Measurements from ENCODE around the gene CBS.
"Not testable (repeated sequence)": the region's sequence is repeated elsewhere in the genome, so short reads cannot be mapped to it uniquely, and the experiment has no call there.

Gene CBS

GRCh38 chr21:43069682-43070081 is 6.0 kb downstream of the CBS start:
- not testable (repeated sequence) for H3K27ac ChIP-seq, H3K4me3 ChIP-seq

DNA sequence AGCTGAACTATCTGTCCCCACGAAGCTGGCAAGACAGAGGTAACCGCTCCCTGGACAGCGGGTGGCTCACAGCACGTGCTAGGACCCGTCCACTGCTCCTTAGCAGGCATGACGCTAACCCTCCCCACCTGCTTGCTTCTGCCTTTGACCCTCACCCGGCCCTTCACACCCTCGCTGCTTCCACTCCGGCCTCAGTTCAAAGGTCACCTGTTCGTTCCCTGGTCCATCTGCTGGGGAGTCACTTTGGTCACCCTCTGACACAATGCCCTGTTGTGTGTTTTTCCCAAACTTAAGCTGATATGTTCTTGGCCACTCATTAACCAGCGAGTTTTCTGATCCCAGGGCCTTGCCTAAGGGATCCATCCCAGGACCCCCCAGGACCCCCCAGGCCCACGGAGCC is 7.6 kb downstream of the CBS start:
- not testable (repeated sequence) for H3K4me3 ChIP-seq, H3K27ac ChIP-seq

DNA sequence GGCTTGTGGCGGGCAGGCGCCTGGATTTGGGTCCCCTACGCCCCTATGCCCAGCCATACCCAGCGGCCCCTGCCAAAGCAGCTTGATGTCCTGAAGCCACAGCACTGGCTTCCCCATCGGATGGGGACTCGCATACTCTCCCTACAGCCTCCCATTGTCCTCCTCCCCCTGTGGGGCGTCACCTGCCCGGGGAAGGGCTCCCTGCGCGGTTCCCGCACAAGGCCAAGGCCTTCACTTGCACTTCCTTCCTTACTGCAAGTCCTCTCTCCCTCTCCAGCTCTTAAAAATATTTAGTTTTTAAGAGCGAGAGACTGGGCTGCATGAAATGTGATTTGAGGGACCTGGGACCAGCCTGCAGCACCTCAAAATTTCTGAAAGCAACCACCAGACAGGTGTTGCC is 8.9 kb downstream of the CBS start:
- H3K4me3 ChIP-seq, H3K27ac ChIP-seq: not testable (repeated sequence)

DNA sequence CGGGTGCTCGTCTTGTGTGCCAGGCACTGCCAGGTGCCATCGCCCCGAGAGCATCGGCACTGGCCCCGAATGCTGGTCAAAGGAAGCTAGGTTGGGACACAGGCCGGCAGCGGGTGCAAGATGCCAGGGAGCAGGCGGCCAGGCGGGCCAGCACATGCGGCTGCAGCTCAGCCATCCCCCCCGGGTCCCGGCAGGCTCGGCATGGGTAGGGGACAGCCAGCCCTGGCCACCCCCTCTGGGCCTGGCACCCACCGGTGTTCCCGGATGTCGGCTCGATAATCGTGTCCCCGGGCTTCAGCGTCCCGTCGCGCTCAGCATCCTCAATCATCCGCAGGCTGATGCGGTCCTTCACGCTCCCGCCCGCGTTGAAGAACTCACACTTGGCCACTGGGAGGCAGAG is 9.6 kb downstream of the CBS start:
- not testable (repeated sequence) for H3K4me3 ChIP-seq, H3K27ac ChIP-seq

- H3K4me3 ChIP-seq, H3K27ac ChIP-seq: not testable (repeated sequence)
Measured at GRCh38 chr21:43064265-43064917, 11.2 kb downstream of the CBS start.

GRCh38 chr21:43062955-43063664 is 12.5 kb downstream of the CBS start:
- H3K4me3 ChIP-seq, H3K27ac ChIP-seq: not testable (repeated sequence)

GRCh38 chr21:43053112-43053511 is 22.5 kb downstream of the CBS start:
- H3K27ac ChIP-seq, result not testable (repeated sequence)

DNA sequence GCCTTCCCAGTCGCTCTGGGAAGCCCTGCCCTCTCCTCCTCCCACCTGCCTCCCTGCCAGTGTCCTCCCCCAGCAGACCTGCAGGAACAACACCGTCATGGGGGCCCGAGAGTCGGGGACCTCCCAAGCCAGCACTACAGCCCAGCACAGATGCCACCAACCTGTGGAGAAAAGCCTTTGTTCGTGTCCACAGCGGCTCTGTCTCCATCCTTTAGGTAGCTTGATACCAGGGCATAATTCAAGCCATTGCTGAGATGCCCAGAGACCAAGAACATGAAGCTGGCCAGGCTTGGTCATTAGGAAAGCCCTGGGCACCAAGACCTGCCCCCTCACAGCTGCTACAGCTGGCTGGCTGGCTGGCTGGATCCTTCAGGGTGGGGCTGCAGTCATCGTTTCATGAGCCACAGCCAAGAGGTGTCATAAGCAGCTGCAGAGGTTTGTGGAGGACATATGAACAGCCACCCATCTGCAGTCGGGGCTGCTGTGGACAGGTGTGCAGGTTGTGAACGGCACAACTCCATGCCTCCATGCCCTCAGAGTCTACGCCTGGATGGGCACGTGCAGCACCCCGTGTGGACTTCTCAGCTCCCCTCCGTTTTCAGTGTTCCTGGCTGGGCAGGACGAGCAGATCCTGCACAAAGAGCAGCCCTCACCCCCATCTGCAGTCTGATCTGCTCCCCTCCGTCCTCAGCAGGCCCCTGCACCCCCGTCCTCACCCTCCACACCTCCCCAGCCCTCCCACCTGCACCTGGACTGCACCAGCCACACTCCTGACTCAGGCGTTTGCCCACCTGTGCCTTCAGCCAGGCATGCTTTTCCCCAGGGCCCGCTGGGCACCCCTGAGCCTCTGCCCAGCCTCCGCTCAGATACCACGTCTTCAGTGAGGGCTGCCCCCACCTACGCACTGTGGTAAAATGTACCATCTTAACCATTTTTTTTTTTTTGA is 29.5 kb downstream of the CBS start:
- H3K4me3 ChIP-seq, H3K27ac ChIP-seq: not testable (repeated sequence)

More at GRCh38 chr21:43053112-43053511, 22.5 kb downstream of the CBS start:
- not testable (repeated sequence) for H3K4me3 ChIP-seq

DNA sequence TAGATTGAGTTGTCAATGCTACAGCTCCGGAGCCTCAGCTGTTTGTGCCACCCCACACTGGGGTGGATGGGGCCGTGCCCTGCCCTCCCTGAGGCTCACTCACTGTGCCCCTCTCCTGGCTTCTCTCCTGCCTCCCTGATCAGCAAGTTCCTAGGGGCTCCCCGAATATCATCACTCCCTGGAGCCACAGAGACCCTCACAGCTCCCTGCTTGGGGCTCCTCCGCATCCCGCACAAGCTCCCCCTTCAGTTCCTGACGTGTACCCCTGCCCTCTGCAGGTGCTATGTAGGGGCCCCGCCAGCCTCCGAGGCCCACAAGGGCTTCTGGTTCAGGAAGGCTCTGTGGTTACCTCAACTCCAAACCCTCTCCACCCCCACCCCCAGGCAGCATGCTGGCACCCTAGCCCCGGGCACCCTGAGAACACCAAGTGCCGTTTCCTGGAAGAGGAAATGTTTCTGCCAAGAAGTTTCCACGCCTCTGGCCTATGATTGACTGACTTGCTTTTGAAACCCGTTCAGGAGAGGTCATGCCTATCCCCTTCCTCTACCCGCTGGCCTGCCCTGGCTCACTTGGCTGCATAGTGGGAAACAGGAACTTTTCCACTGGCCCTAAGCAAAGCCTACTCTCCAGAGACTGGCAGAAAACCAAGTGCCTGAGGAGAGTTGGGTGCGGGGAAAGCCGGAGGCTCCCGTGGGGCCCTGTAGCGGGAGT is 30.3 kb downstream of the CBS start:
- not testable (repeated sequence) for H3K4me3 ChIP-seq
- H3K27ac ChIP-seq, result peak overlapping the region in 1 of 21 experiments; percentile 72

- H3K27ac ChIP-seq, H3K4me3 ChIP-seq: not testable (repeated sequence)
Measured at GRCh38 chr21:43044547-43044946, 31.1 kb downstream of the CBS start.

GRCh38 chr21:43043291-43043690 is 32.3 kb downstream of the CBS start:
- H3K4me3 ChIP-seq, H3K27ac ChIP-seq: not testable (repeated sequence)

DNA sequence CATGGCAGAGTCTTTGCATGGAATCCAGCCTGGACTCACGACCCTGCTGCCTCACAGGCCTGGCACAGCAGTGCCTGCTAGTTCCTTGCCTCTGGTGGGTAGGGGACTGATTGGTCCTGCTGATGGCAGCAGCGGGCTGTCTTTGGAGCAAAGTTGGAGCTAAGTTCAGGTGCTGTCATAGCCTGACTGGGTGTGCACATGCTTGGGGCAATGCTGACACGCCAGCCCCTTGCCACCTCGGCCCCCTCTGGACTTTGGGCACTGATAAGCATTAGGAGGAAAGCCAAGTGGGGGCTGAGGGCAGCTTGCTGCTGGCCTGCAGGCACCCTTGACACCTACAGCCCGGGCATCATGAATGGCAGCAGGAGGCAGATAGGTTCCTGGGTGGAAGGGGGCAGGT is 33.5 kb downstream of the CBS start:
- not testable (repeated sequence) for H3K4me3 ChIP-seq, H3K27ac ChIP-seq

DNA sequence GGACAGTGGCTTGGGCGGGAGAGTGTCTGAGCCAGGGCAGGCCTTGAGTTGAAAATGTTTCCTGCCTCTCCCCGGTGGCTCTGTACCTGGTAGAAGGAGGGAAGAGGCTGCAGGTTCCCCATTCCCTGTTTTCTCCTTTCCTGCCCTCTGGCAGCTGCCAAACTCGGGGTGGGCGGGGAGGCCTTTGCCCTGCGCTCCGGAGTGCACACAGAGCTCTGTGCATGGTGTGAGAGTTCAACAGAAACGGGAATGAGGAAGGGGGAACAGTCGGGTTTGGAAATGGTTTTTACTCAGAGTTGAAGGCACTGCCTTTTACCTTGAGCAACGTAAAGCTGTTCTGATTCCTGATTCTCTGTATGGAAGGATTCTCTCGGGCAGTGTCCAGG is 37.0 kb downstream of the CBS start:
- H3K27ac ChIP-seq, H3K4me3 ChIP-seq: not testable (repeated sequence)

GRCh38 chr21:43037918-43038658 is 37.5 kb downstream of the CBS start:
- H3K4me3 ChIP-seq, H3K27ac ChIP-seq: not testable (repeated sequence)

GRCh38 chr21:43036889-43037288 is 38.7 kb downstream of the CBS start:
- H3K4me3 ChIP-seq, H3K27ac ChIP-seq: not testable (repeated sequence)

DNA sequence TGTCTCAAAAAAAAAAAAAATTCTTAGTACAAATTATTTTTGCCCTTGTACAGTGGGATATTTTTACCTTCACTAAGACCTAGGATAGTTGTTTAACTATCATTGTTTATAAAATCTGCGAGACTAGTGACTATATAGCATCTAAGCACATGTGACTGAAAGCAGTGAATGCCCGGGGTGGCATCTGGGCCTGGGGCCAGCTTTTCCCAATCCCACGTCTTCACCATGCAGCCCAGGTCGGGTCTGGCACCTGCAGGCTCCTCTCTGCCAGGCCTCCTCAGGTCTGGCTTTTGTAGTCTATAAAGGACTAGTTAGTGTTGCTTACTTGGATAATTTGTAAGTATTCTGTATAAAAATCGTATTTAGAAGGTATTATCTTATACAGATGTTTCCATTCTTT is 40.8 kb downstream of the CBS start:
- no peak overlapping the region for H3K4me3 ChIP-seq
- H3K27ac ChIP-seq, result no peak overlapping the region

DNA sequence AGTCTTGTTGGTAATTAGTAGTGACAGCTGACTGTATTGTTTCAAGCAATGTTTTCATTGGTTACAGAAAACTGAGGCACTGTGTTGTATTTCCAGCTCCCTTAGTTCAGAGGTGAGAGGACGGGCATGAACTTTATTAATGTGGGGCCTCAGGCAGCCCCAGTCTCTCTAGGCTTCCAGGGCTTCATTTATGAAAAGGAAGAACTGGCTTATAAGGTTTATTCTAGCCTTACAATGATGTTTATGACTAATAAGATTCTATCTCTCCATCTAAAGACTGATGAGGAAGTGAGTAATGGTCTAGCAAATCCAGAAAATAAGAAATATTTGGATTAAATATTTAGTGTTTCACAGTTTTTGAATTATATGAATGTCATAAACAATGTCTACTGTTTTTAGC is 41.5 kb downstream of the CBS start:
- H3K27ac ChIP-seq, result no peak overlapping the region
- H3K4me3 ChIP-seq, result no peak overlapping the region

DNA sequence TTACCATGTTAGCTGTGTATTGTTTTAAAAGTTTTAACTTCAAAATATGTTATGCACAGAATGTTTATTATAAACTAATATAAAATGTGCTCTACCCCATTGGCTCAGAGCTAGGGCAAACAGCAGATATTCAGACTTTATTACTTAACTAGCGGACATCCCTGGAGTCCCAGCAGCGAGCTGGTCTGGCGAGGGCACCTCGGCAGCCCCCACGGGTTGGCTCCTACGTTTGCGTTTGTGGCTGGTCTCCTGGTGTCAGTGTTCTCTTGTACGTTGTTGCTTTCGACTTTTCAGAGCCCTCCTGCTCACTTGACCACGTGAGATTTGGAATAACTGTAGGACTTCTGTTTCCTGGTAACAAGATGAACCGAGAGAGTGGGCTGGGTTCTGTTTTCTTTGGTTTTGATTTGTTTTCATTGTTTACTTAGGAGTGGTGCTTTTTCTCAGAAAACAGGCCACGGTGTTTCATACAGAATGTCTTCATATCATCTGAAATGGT is 44.5 kb downstream of the CBS start:
- Histone ChIP-seq H3K4me3 (no peak overlapping the region), H3K27ac (no peak overlapping the region)

DNA sequence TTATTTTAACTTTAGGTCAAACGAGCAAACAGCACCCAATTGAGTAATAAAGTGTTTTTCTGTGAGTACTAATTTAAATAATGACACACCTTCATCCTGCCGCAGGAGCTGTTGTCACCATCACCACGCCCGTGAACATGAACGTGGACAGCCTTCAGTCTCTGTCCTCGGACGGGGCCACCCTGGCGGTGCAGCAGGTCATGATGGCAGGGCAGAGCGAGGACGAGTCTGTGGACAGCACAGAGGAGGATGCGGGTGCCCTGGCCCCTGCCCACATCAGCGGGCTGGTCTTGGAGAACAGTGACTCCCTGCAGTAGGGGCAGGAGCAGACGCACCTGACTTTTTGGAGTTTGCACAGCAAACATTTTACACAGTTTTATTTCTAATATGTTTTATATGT is 45.9 kb downstream of the CBS start:
- no peak overlapping the region for H3K27ac ChIP-seq
- no peak overlapping the region for H3K4me3 ChIP-seq

Data from skin epidermis (tissue), 12 donors.